ENCODE data around the gene FAM89B.

DNA sequence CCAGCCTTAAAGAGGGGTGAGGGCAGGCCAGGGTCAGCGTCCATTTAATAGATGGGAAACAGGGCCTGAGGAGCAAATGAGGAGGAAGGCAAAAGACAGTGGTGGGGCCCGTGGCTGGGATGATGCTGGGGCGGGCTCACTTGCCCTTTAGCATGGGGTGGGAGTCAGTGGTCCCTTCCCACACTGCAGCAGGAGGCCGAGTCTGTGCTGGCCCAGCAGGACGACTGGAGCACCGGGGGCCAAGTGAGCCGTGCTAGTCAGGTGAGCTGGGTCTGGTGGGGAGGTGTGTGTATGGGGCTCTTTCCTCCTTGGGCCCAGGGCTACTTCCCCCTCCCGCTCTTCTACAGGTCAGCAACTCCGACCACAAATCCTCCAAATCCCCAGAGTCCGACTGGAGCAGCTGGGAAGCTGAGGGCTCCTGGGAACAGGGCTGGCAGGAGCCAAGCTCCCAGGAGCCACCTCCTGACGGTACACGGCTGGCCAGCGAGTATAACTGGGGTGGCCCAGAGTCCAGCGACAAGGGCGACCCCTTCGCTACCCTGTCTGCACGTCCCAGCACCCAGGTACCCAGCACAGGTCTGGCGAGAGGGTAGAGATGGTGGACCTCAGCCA is 34.6 kb upstream of the FAM89B start:
- TF ChIP-seq, protein P1, sequence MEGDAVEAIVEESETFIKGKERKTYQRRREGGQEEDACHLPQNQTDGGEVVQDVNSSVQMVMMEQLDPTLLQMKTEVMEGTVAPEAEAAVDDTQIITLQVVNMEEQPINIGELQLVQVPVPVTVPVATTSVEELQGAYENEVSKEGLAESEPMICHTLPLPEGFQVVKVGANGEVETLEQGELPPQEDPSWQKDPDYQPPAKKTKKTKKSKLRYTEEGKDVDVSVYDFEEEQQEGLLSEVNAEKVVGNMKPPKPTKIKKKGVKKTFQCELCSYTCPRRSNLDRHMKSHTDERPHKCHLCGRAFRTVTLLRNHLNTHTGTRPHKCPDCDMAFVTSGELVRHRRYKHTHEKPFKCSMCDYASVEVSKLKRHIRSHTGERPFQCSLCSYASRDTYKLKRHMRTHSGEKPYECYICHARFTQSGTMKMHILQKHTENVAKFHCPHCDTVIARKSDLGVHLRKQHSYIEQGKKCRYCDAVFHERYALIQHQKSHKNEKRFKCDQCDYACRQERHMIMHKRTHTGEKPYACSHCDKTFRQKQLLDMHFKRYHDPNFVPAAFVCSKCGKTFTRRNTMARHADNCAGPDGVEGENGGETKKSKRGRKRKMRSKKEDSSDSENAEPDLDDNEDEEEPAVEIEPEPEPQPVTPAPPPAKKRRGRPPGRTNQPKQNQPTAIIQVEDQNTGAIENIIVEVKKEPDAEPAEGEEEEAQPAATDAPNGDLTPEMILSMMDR (IDR thresholded peaks at IDR 0.05), result no peak
- TF ChIP-seq POLR2A (IDR thresholded peaks at IDR 0.05), result no peak
